HUES6 (cell line): Measurements from ENCODE around the gene NPRL2.

ENCODE experiments used
- H3K27ac ChIP-seq: 2 replicates; pipeline ENCODE4 v1.7.0; 2013; ENCODE audit warnings: low read depth, mild to moderate bottlenecking, low read length, inconsistent platforms
- H3K27me3 ChIP-seq: 2 replicates; pipeline ENCODE4 v1.6.1; 2013; ENCODE audit warnings: low read length; ENCODE audit not compliant: control insufficient read depth, insufficient read depth
- H3K36me3 ChIP-seq: 2 replicates; pipeline ENCODE4 v1.6.1; 2013; ENCODE audit warnings: low read length; ENCODE audit not compliant: control insufficient read depth, insufficient read depth
- H3K4me1 ChIP-seq: 2 replicates; pipeline ENCODE4 v1.6.1; 2013; ENCODE audit warnings: low read length; ENCODE audit not compliant: control insufficient read depth, insufficient read depth
- H3K4me3 ChIP-seq: 2 replicates; pipeline ENCODE4 v1.5.1; 2013; ENCODE audit warnings: low read depth, low read length
- H3K9ac ChIP-seq: one replicate; pipeline ENCODE4 v1.6.1; 2013; ENCODE audit warnings: mild to moderate bottlenecking, low read length
- H3K9me3 ChIP-seq: 2 replicates; pipeline ENCODE4 v1.6.1; 2013; ENCODE audit warnings: low read depth, low read length; ENCODE audit not compliant: control insufficient read depth, insufficient read depth

NPRL2 gene

DNA sequence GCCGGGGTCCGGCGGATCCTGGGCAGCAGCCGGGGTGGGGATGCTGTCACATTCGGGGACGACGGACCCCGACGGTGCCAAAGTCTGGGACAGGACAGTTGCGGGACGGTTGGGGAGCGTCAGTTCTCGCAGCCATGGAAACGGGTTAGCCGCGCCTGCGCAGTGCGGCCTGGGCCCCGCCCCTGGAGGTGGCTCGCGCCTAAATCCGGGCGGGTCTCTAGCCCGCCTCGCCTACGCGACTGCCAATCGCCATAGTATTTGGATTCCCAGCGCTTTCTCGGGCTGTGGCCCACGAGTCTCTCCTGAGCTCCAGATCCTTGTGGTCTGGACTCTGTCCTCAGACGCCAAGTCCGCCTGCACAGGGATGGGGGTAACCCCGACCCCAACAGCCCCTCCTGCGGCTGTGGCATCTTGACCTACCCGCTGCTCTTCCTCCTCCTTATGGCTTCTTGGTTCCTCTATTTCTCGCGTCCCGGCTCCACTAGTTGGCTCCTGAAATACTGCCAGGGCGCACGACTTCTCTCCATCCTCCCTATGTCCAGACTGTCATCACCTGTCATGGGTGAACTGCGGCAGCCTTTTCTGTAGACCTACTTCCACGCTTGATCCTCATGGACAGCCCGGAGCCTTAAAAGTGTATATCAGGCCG is 4.9 kb downstream of the NPRL2 start, which contains the start of gene ZMYND10:
ZMYND10 (minus strand) TSS at position 147 of the 649 bp plus-strand sequence. CDS start 153 bp downstream, outside the sequence.
- peaks cover 13% of the 10 kb centered on the region for H3K4me1 ChIP-seq
- peaks cover 12% of the 10 kb centered on the region for H3K36me3 ChIP-seq
- peak within 1 kb of the TSS; percentile 29 for H3K9ac ChIP-seq
- no peak within 1 kb of the TSS for H3K27ac ChIP-seq
- H3K9me3 ChIP-seq = no peaks in the 10 kb centered on the region
- peaks cover 45% of the 10 kb centered on the region for H3K27me3 ChIP-seq
- peak within 1 kb of the TSS; percentile 59 for H3K4me3 ChIP-seq

DNA sequence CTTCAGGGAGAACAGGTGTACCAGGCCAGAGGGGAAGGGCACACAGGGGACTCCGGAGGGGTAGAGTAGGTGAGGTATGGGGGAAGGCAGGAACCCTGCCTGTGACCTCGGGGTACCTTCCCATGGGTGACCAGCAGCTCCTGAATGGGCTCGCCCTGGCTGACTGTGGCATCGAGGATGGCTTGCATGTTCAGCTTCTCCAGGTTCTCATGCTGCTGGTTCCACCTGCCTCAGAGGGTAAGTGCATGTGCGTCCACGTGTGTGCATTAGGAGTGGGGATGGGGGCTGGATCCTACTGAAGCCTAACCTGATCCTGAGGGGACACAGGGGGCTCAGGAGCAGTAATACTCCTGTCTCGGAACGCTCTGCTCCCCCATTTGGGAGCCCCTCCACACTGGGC is 5.6 kb downstream of the NPRL2 start:
- peaks cover 52% of the 10 kb centered on the region for H3K27me3 ChIP-seq
- peaks cover 13% of the 10 kb centered on the region for H3K4me1 ChIP-seq
- peaks cover 12% of the 10 kb centered on the region for H3K36me3 ChIP-seq
- H3K9me3 ChIP-seq = no peaks in the 10 kb centered on the region
- H3K4me3 ChIP-seq = peak overlapping the region; percentile 59
- H3K27ac ChIP-seq = no peak overlapping the region
- H3K9ac ChIP-seq = no peak overlapping the region

DNA sequence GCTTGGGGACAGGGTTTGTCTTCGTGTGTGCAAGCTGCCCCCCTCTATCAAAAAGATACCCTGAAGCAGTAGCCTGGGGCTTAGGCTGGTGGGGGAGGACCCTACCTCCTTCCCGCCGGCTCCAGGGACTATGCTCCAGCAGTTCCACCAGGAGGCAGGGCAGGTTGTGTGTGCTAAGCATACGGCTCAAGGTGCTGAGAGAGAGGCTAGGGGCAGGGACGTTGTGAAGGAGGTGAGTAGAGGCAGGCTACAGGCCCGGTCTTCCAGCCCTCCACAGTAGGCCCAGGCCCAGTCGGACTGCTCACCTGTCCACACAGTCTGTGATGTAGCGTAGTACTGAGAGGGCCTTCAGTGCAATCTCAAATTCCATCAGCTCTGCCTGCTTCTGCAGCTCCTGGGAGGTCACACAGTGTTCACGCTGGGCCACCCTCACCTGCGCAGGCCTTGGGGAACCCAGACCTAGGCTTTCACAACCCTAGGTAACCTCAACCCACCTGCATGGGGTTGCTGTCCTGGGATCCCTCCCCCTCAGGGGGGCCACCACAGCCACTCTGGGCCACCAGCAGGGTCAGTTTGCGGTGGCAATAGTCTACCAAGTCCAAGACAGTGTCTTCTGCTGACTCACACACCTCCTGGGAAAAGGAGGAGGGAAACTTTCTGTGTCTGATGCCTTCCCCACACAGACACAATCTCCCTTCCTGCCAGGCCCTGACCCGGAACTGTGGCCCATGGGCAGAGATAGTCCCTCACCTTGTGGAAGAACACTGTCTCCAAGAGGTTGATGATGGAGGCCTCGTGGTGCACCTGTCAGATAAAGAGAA is 7.6 kb downstream of the NPRL2 start:
- Histone ChIP-seq H3K4me1 (peaks cover 18% of the 10 kb centered on the region), H3K4me3 (no peak overlapping the region), H3K36me3 (peaks cover 3% of the 10 kb centered on the region; the same call in 1 of the 2 replicates), H3K27ac (no peak overlapping the region), H3K27me3 (peaks cover 68% of the 10 kb centered on the region), H3K9me3 (no peaks in the 10 kb centered on the region), H3K9ac (no peak overlapping the region)

DNA sequence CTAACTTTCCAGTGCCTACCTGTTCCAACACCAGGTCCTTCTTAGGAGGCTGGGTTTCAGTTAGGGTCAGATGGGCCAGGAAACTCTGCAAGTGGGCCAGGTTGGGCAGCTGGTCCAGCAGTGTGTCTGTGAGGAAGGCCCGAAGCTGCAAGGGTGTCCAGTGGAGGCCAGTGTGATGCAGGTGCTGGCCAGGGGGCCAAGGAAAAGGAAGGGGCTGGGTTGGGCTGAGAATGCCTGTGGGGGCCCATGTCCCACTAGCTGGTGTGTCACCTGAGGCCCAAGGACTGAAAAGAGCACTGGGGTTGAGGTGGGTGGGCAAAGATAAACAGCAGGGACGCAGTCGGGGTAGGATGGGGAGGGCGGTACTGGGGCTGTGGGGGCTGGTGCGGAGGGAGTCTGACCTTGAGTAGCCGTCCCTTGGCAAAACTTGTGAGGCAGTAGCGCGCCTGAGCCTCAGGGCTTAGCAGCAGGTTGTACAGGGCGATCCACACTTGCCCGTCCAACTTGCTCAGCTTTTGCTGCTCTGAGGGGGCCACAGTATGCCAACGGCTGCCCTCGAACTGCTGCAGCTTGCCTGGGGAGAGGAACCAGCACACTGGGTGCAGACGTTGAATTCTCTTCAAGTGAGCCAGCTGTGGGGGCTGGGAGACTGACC is 8.5 kb downstream of the NPRL2 start:
- peaks cover 23% of the 10 kb centered on the region for H3K4me1 ChIP-seq
- H3K9ac ChIP-seq = no peak overlapping the region
- no peaks in the 10 kb centered on the region for H3K9me3 ChIP-seq
- no peaks in the 10 kb centered on the region for H3K36me3 ChIP-seq
- H3K4me3 ChIP-seq = no peak overlapping the region
- H3K27ac ChIP-seq = no peak overlapping the region
- peaks cover 68% of the 10 kb centered on the region for H3K27me3 ChIP-seq

DNA sequence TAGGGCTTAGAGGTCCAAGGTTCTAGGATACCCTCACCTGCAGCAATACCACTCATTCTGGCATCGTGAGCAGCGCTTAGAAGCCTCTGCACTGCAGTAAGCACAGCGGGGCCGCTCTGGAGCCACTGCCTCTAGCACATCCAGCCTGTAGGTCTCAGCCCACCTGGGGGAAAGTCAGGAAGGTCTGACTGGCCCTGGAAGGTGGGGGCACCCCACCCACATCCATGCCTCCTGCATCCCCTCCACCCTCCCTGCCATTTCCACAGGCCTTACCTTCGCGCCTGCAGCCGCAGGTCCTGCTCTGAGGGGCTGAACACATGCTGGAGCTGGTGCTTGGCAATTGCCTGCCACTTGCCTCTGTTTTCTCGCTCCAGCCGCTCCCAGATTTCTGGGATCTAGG is 9.0 kb downstream of the NPRL2 start:
- H3K36me3 ChIP-seq = no peaks in the 10 kb centered on the region
- no peak overlapping the region for H3K9ac ChIP-seq
- H3K4me3 ChIP-seq = no peak overlapping the region
- no peak overlapping the region for H3K27ac ChIP-seq
- peaks cover 23% of the 10 kb centered on the region for H3K4me1 ChIP-seq
- H3K9me3 ChIP-seq = no peaks in the 10 kb centered on the region
- peaks cover 68% of the 10 kb centered on the region for H3K27me3 ChIP-seq

DNA sequence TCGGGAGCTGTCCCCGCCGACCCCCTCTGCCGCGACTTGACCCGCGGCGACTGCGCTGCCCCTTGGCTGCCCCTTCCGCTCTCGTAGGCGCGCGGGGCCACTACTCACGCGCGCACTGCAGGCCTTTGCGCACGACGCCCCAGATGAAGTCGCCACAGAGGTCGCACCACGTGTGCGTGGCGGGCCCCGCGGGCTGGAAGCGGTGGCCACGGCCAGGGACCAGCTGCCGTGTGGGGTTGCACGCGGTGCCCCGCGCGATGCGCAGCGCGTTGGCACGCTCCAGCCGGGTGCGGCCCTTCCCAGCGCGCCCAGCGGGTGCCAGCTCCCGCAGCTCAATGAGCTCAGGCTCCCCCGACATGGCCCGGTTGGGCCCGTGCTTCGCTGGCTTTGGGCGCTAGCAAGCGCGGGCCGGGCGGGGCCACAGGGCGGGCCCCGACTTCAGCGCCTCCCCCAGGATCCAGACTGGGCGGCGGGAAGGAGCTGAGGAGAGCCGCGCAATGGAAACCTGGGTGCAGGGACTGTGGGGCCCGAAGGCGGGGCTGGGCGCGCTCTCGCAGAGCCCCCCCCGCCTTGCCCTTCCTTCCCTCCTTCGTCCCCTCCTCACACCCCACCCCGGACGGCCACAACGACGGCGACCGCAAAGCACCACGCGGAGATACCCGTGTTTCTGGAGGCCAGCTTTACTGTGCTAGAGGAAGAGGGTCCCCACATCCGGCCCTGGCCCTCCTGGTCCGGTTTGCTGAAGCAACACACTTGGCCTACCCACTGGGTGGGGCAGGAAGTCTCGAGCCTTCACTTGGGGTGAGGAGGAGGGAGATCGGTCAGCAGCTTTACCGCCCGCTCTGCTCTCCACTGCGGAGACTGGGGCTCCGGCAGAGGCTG is 9.9 kb downstream of the NPRL2 start, which contains the start of gene RASSF1:
RASSF1 (minus strand) TSS at position 389 of the 882 bp plus-strand sequence; CDS start at position 358, 31 bp downstream.
- H3K9ac ChIP-seq = no peak within 1 kb of the TSS
- no peaks in the 10 kb centered on the region for H3K36me3 ChIP-seq
- H3K27me3 ChIP-seq = peaks cover 64% of the 10 kb centered on the region
- no peak within 1 kb of the TSS for H3K27ac ChIP-seq
- no peaks in the 10 kb centered on the region for H3K9me3 ChIP-seq
- H3K4me3 ChIP-seq = peak within 1 kb of the TSS; percentile 59
- H3K4me1 ChIP-seq = peaks cover 30% of the 10 kb centered on the region

DNA sequence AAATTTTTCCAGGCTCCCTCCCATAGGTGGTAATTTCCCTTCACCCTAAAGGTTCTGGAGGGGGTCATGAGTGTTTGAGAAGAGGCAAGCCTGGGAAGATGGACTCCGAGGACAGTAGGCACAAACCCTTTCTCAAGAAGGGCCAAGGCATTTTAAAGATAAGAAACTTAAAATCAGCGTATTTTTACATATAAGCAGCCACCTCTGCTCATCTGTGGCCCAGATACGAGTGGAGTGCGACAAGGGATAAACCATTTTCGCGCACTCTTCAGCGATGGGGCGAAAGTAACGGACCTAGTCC is 10.5 kb downstream of the NPRL2 start:
- no peak overlapping the region for H3K27ac ChIP-seq
- H3K36me3 ChIP-seq = no peaks in the 10 kb centered on the region
- no peak overlapping the region for H3K9ac ChIP-seq
- peaks cover 61% of the 10 kb centered on the region for H3K27me3 ChIP-seq
- no peaks in the 10 kb centered on the region for H3K9me3 ChIP-seq
- H3K4me1 ChIP-seq = peaks cover 31% of the 10 kb centered on the region
- H3K4me3 ChIP-seq = peak overlapping the region; percentile 59

DNA sequence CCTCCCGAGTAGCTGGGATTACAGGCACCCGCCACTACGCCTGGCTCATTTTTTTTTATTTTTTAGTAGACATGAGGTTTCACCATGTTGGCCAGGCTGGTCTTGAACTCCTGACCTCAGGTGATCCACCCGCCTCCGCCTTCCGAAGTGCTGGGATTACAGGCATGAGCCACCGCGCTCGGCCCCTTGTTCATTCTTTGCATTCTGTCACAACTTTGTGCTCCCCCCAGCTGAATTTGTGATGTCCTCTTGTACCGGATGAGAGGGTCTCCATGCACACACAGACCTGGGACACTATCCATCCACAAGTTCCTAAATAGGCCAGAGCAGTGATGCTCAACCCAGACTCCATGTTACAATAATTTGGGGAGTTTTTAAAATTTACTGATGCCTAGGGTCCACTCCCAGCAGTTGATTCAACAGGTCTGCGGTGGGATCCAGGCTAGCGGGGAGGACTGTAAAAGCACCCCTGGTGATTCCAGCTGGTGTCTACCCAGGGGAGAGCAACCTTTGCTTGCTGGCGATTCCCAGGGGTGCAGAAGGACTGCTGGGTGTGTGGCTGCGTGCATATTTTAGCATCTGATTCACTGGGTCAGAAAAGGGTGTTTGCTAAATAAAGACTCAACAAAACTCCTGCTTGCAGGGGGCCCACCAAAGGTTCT is 11.0 kb downstream of the NPRL2 start:
- Histone ChIP-seq H3K4me3 (peak overlapping the region; percentile 59; the same call in 1 of the 2 replicates), H3K27ac (no peak overlapping the region), H3K9ac (no peak overlapping the region), H3K4me1 (peaks cover 31% of the 10 kb centered on the region), H3K27me3 (peaks cover 56% of the 10 kb centered on the region), H3K9me3 (no peaks in the 10 kb centered on the region), H3K36me3 (no peaks in the 10 kb centered on the region)

DNA sequence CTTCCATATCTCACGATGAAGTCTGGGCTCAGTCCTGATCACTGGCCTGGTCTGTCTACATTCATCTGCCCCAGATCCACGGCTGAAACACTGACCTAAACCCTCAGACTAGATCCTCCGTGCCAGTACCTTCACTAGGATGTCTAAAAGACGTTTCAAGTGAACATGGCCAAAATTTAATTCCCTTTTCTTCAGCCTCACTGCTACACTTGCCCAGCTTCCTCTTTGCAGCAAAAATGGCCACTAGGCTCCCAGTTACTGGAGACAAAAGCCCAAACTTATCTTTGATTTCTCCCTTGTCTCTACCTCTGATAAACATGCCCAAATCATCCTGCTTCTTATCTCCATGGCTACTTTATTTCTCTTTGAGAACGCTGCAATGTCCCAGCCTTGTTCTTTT is 11.6 kb downstream of the NPRL2 start:
- Histone ChIP-seq H3K36me3 (peaks cover 3% of the 10 kb centered on the region; the same call in 1 of the 2 replicates), H3K4me1 (peaks cover 35% of the 10 kb centered on the region), H3K4me3 (no peak overlapping the region)

More for the DNA sequence above, 11.6 kb downstream of the NPRL2 start:
- Histone ChIP-seq H3K9ac (no peak overlapping the region), H3K9me3 (no peaks in the 10 kb centered on the region), H3K27ac (no peak overlapping the region), H3K27me3 (peaks cover 54% of the 10 kb centered on the region)
